SK-N-SH (cell line): ENCODE data around the gene ACCS. TPM values are rescaled to one million over a fixed set of nuclear protein-coding genes. Genes with fewer than 3 reads are reported as not detected.
A peak's percentile ranks its signal among the peaks of the same experiment; 100 is the strongest.

Source experiments
- CTCF ChIA-PET: fragments of 300-600, 350-600 bp; formaldehyde crosslinking; extraction: SDS; loops from one replicate; lab custom pipeline; 2021; lab: Yijun Ruan, JAX
- POLR2A ChIA-PET: fragments of 350-600 bp; sonication (Branson Sonifier 250); formaldehyde crosslinking; extraction: SDS; loops from one replicate; lab custom pipeline; 2020; ENCODE audit warnings: antibody characterized with exemption, inconsistent platforms; lab: Yijun Ruan, JAX
- DNase-seq: peaks from one replicate; pipeline ENCODE4 v3.0.0; 2012
- H2AFZ ChIP-seq: fragments of 200-600 bp; sonication (generic); 2 replicates; pipeline ENCODE4 v1.8.1; 2016; ENCODE audit warnings: antibody characterized with exemption, mild to moderate bottlenecking, low read depth
- H3F3A ChIP-seq: fragments of 200-600 bp; sonication (generic); replicated peaks from 2 replicates; pipeline ENCODE3; 2016; ENCODE audit warnings: antibody characterized with exemption, mild to moderate bottlenecking; ENCODE audit not compliant: insufficient read depth
- H3K27ac ChIP-seq, 2 experiments: fragments of 200-500 bp in 1 of 2; fragments of 200-600 bp in 1 of 2; sonication (Bioruptor generic) in 1 of 2; sonication (generic), shearing (Covaris generic) in 1 of 2; 2 replicates each; pipeline versions ENCODE4 v1.5.1 to v1.6.1; 2014 to 2016; ENCODE audit warnings: low read depth in 2 of 2, inconsistent platforms in 1 of 2, low read length in 1 of 2, mild to moderate bottlenecking in 1 of 2, mixed read lengths in 1 of 2
- H3K27me3 ChIP-seq: fragments of 200-600 bp; sonication (generic), shearing (Covaris generic); 2 replicates; pipeline ENCODE4 v1.6.1; 2016; ENCODE audit warnings: mixed run types; ENCODE audit not compliant: insufficient read depth
- H3K36me3 ChIP-seq, 2 experiments: fragments of 200-500 bp in 1 of 2; fragments of 200-600 bp in 1 of 2; sonication (Bioruptor generic) in 1 of 2; sonication (generic) in 1 of 2; replicated peaks in 1 of 2; 2 replicates each; pipeline versions ENCODE3 to v1.5.1; 2014 to 2016; ENCODE audit warnings: low read length in 1 of 2, mild to moderate bottlenecking in 1 of 2; ENCODE audit not compliant: insufficient read depth in 2 of 2, control insufficient read depth in 1 of 2
- H3K4me1 ChIP-seq, 2 experiments: fragments of 200-500 bp in 1 of 2; fragments of 200-600 bp in 1 of 2; sonication (Bioruptor generic) in 1 of 2; sonication (generic), shearing (Covaris generic) in 1 of 2; 2 replicates each; pipeline versions ENCODE4 v1.5.1 to v1.6.1; 2014 to 2016; ENCODE audit warnings: low read depth in 1 of 2, low read length in 1 of 2, mixed run types in 1 of 2; ENCODE audit not compliant: insufficient read depth in 2 of 2, control insufficient read depth in 1 of 2
- H3K4me2 ChIP-seq: fragments of 200-600 bp; sonication (generic), shearing (Covaris generic); 2 replicates; pipeline ENCODE4 v1.6.1; 2017; ENCODE audit warnings: mixed run types
- H3K4me3 ChIP-seq, 2 experiments: fragments of 200-500 bp in 1 of 2; fragments of 200-600 bp in 1 of 2; sonication (Bioruptor generic) in 1 of 2; sonication (generic), shearing (Covaris generic) in 1 of 2; 2 replicates each; pipeline versions ENCODE4 v1.5.1 to v1.8.1; 2014 to 2016; ENCODE audit warnings: low read depth in 2 of 2, inconsistent platforms in 1 of 2, low read length in 1 of 2, mild to moderate bottlenecking in 1 of 2, mixed read lengths in 1 of 2, moderate library complexity in 1 of 2
- H3K79me2 ChIP-seq: fragments of 200-600 bp; sonication (generic); 2 replicates; pipeline ENCODE4 v1.8.1; 2017; ENCODE audit warnings: mild to moderate bottlenecking; ENCODE audit not compliant: insufficient read depth
- H3K9ac ChIP-seq: fragments of 200-600 bp; sonication (generic); 2 replicates; pipeline ENCODE4 v1.6.1; 2017; ENCODE audit warnings: mixed run types
- H3K9me2 ChIP-seq: fragments of 200-600 bp; sonication (generic); 2 replicates; pipeline ENCODE4 v1.6.1; 2017; ENCODE audit warnings: mixed run types
- H3K9me3 ChIP-seq: fragments of 200-600 bp; sonication (generic); 2 replicates; pipeline ENCODE4 v1.6.1; 2017; ENCODE audit warnings: mixed run types, mild to moderate bottlenecking, moderate library complexity
- H4K20me1 ChIP-seq: fragments of 200-600 bp; sonication (generic); 2 replicates; pipeline ENCODE4 v1.6.1; 2017; ENCODE audit warnings: mild to moderate bottlenecking, mixed run types; ENCODE audit not compliant: insufficient read depth
- FOXM1 ChIP-seq: IDR thresholded peaks from 2 replicates; pipeline ENCODE4 v1.4.0; 2012; ENCODE audit warnings: low read depth, mild to moderate bottlenecking
- MXI1 ChIP-seq: IDR thresholded peaks from 2 replicates; pipeline ENCODE4 v1.6.1; 2012; ENCODE audit warnings: mild to moderate bottlenecking, low read depth, low read length, improper control_type of control experiment
- NFIC ChIP-seq: IDR thresholded peaks from 2 replicates; pipeline ENCODE4 v1.4.0; 2012; ENCODE audit warnings: borderline replicate concordance
- NRF1 ChIP-seq: IDR thresholded peaks from 2 replicates; pipeline ENCODE4 v1.6.1; 2012; ENCODE audit warnings: low read depth, mild to moderate bottlenecking, low read length
- RAD21 ChIP-seq: IDR thresholded peaks from 2 replicates; pipeline ENCODE4 v1.6.1; 2012; ENCODE audit warnings: mild to moderate bottlenecking, low read length
- SIN3A ChIP-seq: IDR thresholded peaks from 2 replicates; pipeline ENCODE4 v1.6.1; 2012; ENCODE audit warnings: low read depth, mild to moderate bottlenecking, low read length, moderate library complexity, borderline replicate concordance
- SMC3 ChIP-seq: IDR thresholded peaks from 2 replicates; pipeline ENCODE4 v1.6.1; 2012; ENCODE audit warnings: low read depth, low read length, improper control_type of control experiment
- TAF1 ChIP-seq: IDR thresholded peaks from 2 replicates; pipeline ENCODE4 v1.6.1; 2012; ENCODE audit warnings: low read depth, mild to moderate bottlenecking, low read length, moderate library complexity, borderline replicate concordance
- WGBS: methylation state at CpG from one replicate; pipeline ENCODE4 v1.1.6; 2017; ENCODE audit warnings: low lambda C conversion rate; 5-methylcytosine and 5-hydroxymethylcytosine counted together
- polyA plus RNA-seq, 3 experiments: library from polyadenylated mRNA; depleted of rRNA; stranded (reverse); fragments of >200 nt; gene quantifications; 2 replicates each; pipeline ENCODE4 v1.2.3, GENCODE V29; 2012
- TF ChIP-seq, protein P1 (sequence below): fragments of 150-350 bp; IDR thresholded peaks from 2 replicates; pipeline ENCODE4 v1.6.1; 2017; ENCODE audit warnings: antibody characterized with exemption, low read length, low read depth, borderline replicate concordance
- TF ChIP-seq, protein P2 (sequence below): fragments of 200-600 bp; sonication (generic); IDR thresholded peaks from 2 replicates; pipeline ENCODE4 v1.6.1; 2017; ENCODE audit warnings: antibody characterized with exemption, mild to moderate bottlenecking, moderate library complexity

The ACCS gene
- polyA plus RNA-seq, 1 of the 3 experiments (the other 2 are of a cell fraction): 28.5 TPM

- H3K79me2 ChIP-seq: peaks cover 41% of the 10 kb centered on the region
- CTCF ChIA-PET: interaction anchor here (0.6 to 4.5 kb wide), 43 partner anchors 10 to 679 kb away, joined by 3 to 88 read pairs (median 5); partner anchors contain the start of genes ACCS and ACCSL
Measured at GRCh38 chr11:44095506-44096359, 29.7 kb downstream of the ACCS start, which contains the start of gene EXT2. TSS of gene EXT2 (plus strand) at chr11:44095678. CDS start at chr11:44107713, 12,035 bp downstream.

GRCh38 chr11:44096360-44097185 lies 30.5 kb downstream of the ACCS start:
- Histone ChIP-seq H3K9me2 (no peaks in the 10 kb centered on the region), H3F3A (peaks cover 4% of the 10 kb centered on the region), H3K27me3 (no peaks in the 10 kb centered on the region), H3K9ac (peak overlapping the region; percentile 76), H3K36me3 (no peaks in the 10 kb centered on the region), H3K27ac (peak overlapping the region in 1 of 2 experiments; percentile 48; a peak in 1 of 4 replicates), H3K4me1 (peaks cover 3 to 9% of the 10 kb centered on the region in 2 experiments; a peak in 3 of 4 replicates), H4K20me1 (0 out of 2 replicates have a peak, but pooled peaks cover 11% of the 10 kb centered on the region), H3K9me3 (no peaks in the 10 kb centered on the region), H2AFZ (0 out of 2 replicates have a peak overlapping the region, but pooled peaks have one; percentile 1), H3K4me3 (peak overlapping the region; percentile 71 to 91), H3K4me2 (peak overlapping the region; percentile 98)
- ChIA-PET CTCF (interaction anchor here (1.6 to 4.0 kb wide), 3 partner anchors 23 to 440 kb away, joined by 7 to 25 read pairs (median 12); no protein-coding TSS in a partner anchor), POLR2A (no interaction called here)
- DNase-seq: no peak
- 0 out of 2 replicates have a peak, but pooled peaks have one; percentile 13 for TF ChIP-seq MXI1
- TF ChIP-seq NFIC: no peak
- TF ChIP-seq, protein P1, sequence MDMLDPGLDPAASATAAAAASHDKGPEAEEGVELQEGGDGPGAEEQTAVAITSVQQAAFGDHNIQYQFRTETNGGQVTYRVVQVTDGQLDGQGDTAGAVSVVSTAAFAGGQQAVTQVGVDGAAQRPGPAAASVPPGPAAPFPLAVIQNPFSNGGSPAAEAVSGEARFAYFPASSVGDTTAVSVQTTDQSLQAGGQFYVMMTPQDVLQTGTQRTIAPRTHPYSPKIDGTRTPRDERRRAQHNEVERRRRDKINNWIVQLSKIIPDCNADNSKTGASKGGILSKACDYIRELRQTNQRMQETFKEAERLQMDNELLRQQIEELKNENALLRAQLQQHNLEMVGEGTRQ: no peak
- TF ChIP-seq, all 33 proteins: peak for 1
- 8% methylated on average over 15 of the region's 18 CpGs for WGBS
- H3K79me2 ChIP-seq: peaks cover 41% of the 10 kb centered on the region

More at GRCh38 chr11:44095506-44096359, 29.7 kb downstream of the ACCS start, which contains the start of gene EXT2:
- 1% methylated on average over 34 of the region's 83 CpGs for WGBS
- POLR2A ChIA-PET: interaction anchor here (0.6 kb wide), 1 partner anchor 436 kb away, joined by 3 read pairs; no protein-coding TSS in a partner anchor
- DNase-seq: peak; percentile 97
- no peaks in the 10 kb centered on the region for H3K9me3 ChIP-seq
- H2AFZ ChIP-seq: peak within 1 kb of the TSS; percentile 90
- H3F3A ChIP-seq: peaks cover 4% of the 10 kb centered on the region
- H4K20me1 ChIP-seq: 0 out of 2 replicates have a peak, but pooled peaks cover 11% of the 10 kb centered on the region
- peak within 1 kb of the TSS; percentile 71 to 91 for H3K4me3 ChIP-seq
- H3K4me1 ChIP-seq: peaks cover 3 to 9% of the 10 kb centered on the region in 2 experiments; a peak in 3 of 4 replicates
- 0 out of 2 replicates have a peak, but pooled peaks have one; percentile 39 for TF ChIP-seq TAF1
- TF ChIP-seq FOXM1: no peak
- TF ChIP-seq, protein P2, sequence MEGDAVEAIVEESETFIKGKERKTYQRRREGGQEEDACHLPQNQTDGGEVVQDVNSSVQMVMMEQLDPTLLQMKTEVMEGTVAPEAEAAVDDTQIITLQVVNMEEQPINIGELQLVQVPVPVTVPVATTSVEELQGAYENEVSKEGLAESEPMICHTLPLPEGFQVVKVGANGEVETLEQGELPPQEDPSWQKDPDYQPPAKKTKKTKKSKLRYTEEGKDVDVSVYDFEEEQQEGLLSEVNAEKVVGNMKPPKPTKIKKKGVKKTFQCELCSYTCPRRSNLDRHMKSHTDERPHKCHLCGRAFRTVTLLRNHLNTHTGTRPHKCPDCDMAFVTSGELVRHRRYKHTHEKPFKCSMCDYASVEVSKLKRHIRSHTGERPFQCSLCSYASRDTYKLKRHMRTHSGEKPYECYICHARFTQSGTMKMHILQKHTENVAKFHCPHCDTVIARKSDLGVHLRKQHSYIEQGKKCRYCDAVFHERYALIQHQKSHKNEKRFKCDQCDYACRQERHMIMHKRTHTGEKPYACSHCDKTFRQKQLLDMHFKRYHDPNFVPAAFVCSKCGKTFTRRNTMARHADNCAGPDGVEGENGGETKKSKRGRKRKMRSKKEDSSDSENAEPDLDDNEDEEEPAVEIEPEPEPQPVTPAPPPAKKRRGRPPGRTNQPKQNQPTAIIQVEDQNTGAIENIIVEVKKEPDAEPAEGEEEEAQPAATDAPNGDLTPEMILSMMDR: peak; percentile 80
- TF ChIP-seq SMC3: peak; percentile 25; the same call in 1 of the 2 replicates
- peak; percentile 53 for TF ChIP-seq MXI1
- no peak for TF ChIP-seq RAD21
- peak; percentile 87 for TF ChIP-seq NRF1
- TF ChIP-seq SIN3A: 0 out of 2 replicates have a peak, but pooled peaks have one; percentile 34
- peak within 1 kb of the TSS; percentile 24 to 48; a peak in 2 of 4 replicates for H3K27ac ChIP-seq
- no peaks in the 10 kb centered on the region for H3K9me2 ChIP-seq
- peak within 1 kb of the TSS; percentile 98 for H3K4me2 ChIP-seq
- no peaks in the 10 kb centered on the region for H3K27me3 ChIP-seq
- peak within 1 kb of the TSS; percentile 76 for H3K9ac ChIP-seq
- H3K36me3 ChIP-seq: no peaks in the 10 kb centered on the region
